HG03442 (cell line): ENCODE data around the gene PRICKLE4.

Source experiments
- ATAC-seq: cut with Tn5 transposase; IDR thresholded peaks from one replicate; pipeline ENCODE4 v1.9.1; 2021; ENCODE audit warnings: mild to moderate bottlenecking, moderate library complexity; ENCODE audit not compliant: unreplicated experiment

The PRICKLE4 gene

GRCh38 chr6:41780551-41781365 lies at the start of gene PRICKLE4:
TSS of gene PRICKLE4 (plus strand) at chr6:41780782. CDS start at chr6:41783474, 2,692 bp downstream.
- no peak for ATAC-seq

GRCh38 chr6:41731561-41732086 lies 49.0 kb upstream of the PRICKLE4 start:
- no peak for ATAC-seq

- no peak for ATAC-seq
These were observed 48.4 kb upstream of the PRICKLE4 start for GRCh38 chr6:41732149-41732548.

GRCh38 chr6:41732591-41733359 lies 47.8 kb upstream of the PRICKLE4 start:
- peak; percentile 23 for ATAC-seq

- ATAC-seq = no peak
These were observed 47.2 kb upstream of the PRICKLE4 start for GRCh38 chr6:41733360-41733706.

- ATAC-seq = peak; percentile 35
These were observed 46.6 kb upstream of the PRICKLE4 start for GRCh38 chr6:41733707-41734665.

- ATAC-seq = peak; percentile 13
These were observed 45.7 kb upstream of the PRICKLE4 start for GRCh38 chr6:41734666-41735426.

- ATAC-seq = peak; percentile 53
These were observed 45.0 kb upstream of the PRICKLE4 start, which contains the start of gene TFEB for GRCh38 chr6:41735427-41736185. TSS of gene TFEB (minus strand) at chr6:41735608. CDS start at chr6:41691213, 44,395 bp downstream.

- ATAC-seq = no peak
These were observed 44.3 kb upstream of the PRICKLE4 start for GRCh38 chr6:41736186-41736733.

GRCh38 chr6:41736800-41737555 lies 43.6 kb upstream of the PRICKLE4 start:
- no peak for ATAC-seq

- ATAC-seq = no peak
These were observed 42.9 kb upstream of the PRICKLE4 start for GRCh38 chr6:41737591-41738130.

GRCh38 chr6:41739041-41739440 lies 41.5 kb upstream of the PRICKLE4 start:
- no peak for ATAC-seq

- ATAC-seq = no peak
These were observed 40.0 kb upstream of the PRICKLE4 start for GRCh38 chr6:41740366-41741162.

- no peak for ATAC-seq
These were observed 38.7 kb upstream of the PRICKLE4 start for GRCh38 chr6:41741625-41742490.

GRCh38 chr6:41743406-41744235 lies 37.0 kb upstream of the PRICKLE4 start:
- no peak for ATAC-seq
